Endothelial cell of umbilical vein (primary cell): ENCODE data around the gene TWIST2. TPM values are rescaled to one million over a fixed set of nuclear protein-coding genes. Genes with fewer than 3 reads are reported as not detected.

Experiments
- BruUV-seq: library from RNA; stranded (reverse); fragments of 400-500 nt; replicated peaks from 2 replicates; lab custom pipeline; 2021; lab: Mats Ljungman, UMichigan
- CTCF ChIA-PET: fragments of 300-600, 350-600 bp; sonication (Branson Sonifier 250); formaldehyde crosslinking; loops from one replicate; lab custom pipeline; 2021; ENCODE audit warnings: antibody characterized with exemption, inconsistent platforms; lab: Charles Lee
- POLR2A ChIA-PET: fragments of 300-600, 350-600 bp; sonication (Branson Sonifier 250); formaldehyde crosslinking; loops from one replicate; lab custom pipeline; 2021; ENCODE audit warnings: antibody characterized with exemption, inconsistent platforms; lab: Charles Lee
- DNase-seq: peaks from one replicate; pipeline ENCODE4 v3.0.0-alpha.2; 2011; ENCODE audit warnings: low read depth, low spot score
- FAIRE-seq: peaks from 2 replicates; lab custom pipeline; 2011; peaks lifted over from hg19 to GRCh38; lab: Jason Lieb, UNC
- H2AFZ ChIP-seq: 2 replicates; pipeline ENCODE4 v1.6.0; 2012; ENCODE audit warnings: low read depth, low read length, control low read depth, inconsistent platforms
- H3K27ac ChIP-seq: 2 replicates; pipeline ENCODE4 v1.5.1; 2011; ENCODE audit warnings: low read depth, mild to moderate bottlenecking, control low read depth, low read length, moderate library complexity; ENCODE audit not compliant: insufficient read depth
- H3K27me3 ChIP-seq, 2 experiments: 2 replicates each; pipeline versions ENCODE4 v1.6.0 to v1.6.1; 2011; ENCODE audit warnings: low read length in 2 of 2, mixed read lengths in 1 of 2; ENCODE audit not compliant: control insufficient read depth in 2 of 2, insufficient read depth in 2 of 2
- H3K36me3 ChIP-seq, 2 experiments: 2 replicates in 1 of 2; 3 replicates in 1 of 2; pipeline ENCODE4 v1.5.1; 2011; ENCODE audit warnings: low read length in 2 of 2, mild to moderate bottlenecking in 1 of 2, moderate library complexity in 1 of 2; ENCODE audit not compliant: control insufficient read depth in 2 of 2, insufficient read depth in 2 of 2; ENCODE audit errors: extremely low read depth in 1 of 2
- H3K4me1 ChIP-seq: 3 replicates; pipeline ENCODE4 v1.5.1; 2011; ENCODE audit warnings: mild to moderate bottlenecking, low read length; ENCODE audit not compliant: control insufficient read depth, insufficient read depth; ENCODE audit errors: extremely low read depth
- H3K4me2 ChIP-seq: 2 replicates; pipeline ENCODE4 v1.6.1; 2011; ENCODE audit warnings: low read length, control low read depth, mixed read lengths; ENCODE audit not compliant: insufficient read depth
- H3K4me3 ChIP-seq, 3 experiments: fragments of 200-600 bp in 1 of 3; sonication (generic), shearing (Covaris generic) in 1 of 3; replicated peaks in 1 of 3; 2 replicates each; pipeline ENCODE4 v1.5.1; 2011 to 2016; ENCODE audit warnings: control low read depth in 3 of 3, low read length in 3 of 3, mild to moderate bottlenecking in 2 of 3, inconsistent platforms in 1 of 3, low read depth in 1 of 3, moderate library complexity in 1 of 3; ENCODE audit not compliant: insufficient read depth in 1 of 3
- H3K79me2 ChIP-seq: 2 replicates; pipeline ENCODE4 v1.6.0; 2012; ENCODE audit warnings: low read length, inconsistent platforms; ENCODE audit not compliant: control insufficient read depth, insufficient read depth
- H3K9ac ChIP-seq: replicated peaks from 2 replicates; pipeline ENCODE3; 2011; ENCODE audit warnings: low read length, control low read depth; ENCODE audit not compliant: insufficient read depth; ENCODE audit errors: extremely low read depth
- H3K9me1 ChIP-seq: replicated peaks from 3 replicates; pipeline ENCODE4 v1.6.0; 2011; ENCODE audit warnings: mild to moderate bottlenecking, low read length; ENCODE audit not compliant: control insufficient read depth, insufficient read depth; ENCODE audit errors: extremely low read depth
- H3K9me3 ChIP-seq: replicated peaks from 2 replicates; pipeline ENCODE4 v1.5.1; 2012; ENCODE audit warnings: low read length, inconsistent platforms; ENCODE audit not compliant: control insufficient read depth, insufficient read depth
- H4K20me1 ChIP-seq: replicated peaks from 2 replicates; pipeline ENCODE3; 2011; ENCODE audit warnings: mild to moderate bottlenecking, low read length; ENCODE audit not compliant: control insufficient read depth, insufficient read depth; ENCODE audit errors: extremely low read depth
- EZH2 ChIP-seq: IDR thresholded peaks from 2 replicates; pipeline ENCODE4 v1.6.1; 2012; ENCODE audit warnings: borderline replicate concordance, low read depth, mild to moderate bottlenecking, moderate library complexity, low read length, inconsistent platforms; ENCODE audit not compliant: severe bottlenecking
- FOS ChIP-seq: IDR thresholded peaks from 2 replicates; pipeline ENCODE4 v1.6.1; 2011; ENCODE audit warnings: mild to moderate bottlenecking, low read length, moderate library complexity, borderline replicate concordance; ENCODE audit not compliant: insufficient read depth
- GATA2 ChIP-seq: IDR thresholded peaks from 2 replicates; pipeline ENCODE4 v1.7.0; 2011; ENCODE audit warnings: low read depth, mild to moderate bottlenecking, moderate library complexity, mixed read lengths, low read length; ENCODE audit not compliant: insufficient read length, insufficient read depth
- JUN ChIP-seq: IDR thresholded peaks from 2 replicates; pipeline ENCODE4 v1.6.1; 2011; ENCODE audit warnings: borderline replicate concordance, low read depth; ENCODE audit not compliant: insufficient read length, insufficient read depth
- dilution Hi-C: fragments of 300-500 bp; cut with MboI; formaldehyde crosslinking; loops from one replicate; pipeline ENCODE4 v1.15.0; 2019; ENCODE audit warnings: low sequenced_read_pairs; ENCODE audit not compliant: extremely low pct_ligation_motif_present
- intact Hi-C: fragments of 100-400 bp; cut with micrococcal nuclease; formaldehyde crosslinking; loops from one replicate; pipeline ENCODE4 v1.10.0; 2022
- polyA plus RNA-seq, 4 experiments: library from polyadenylated mRNA; depleted of rRNA in 3 of 4; stranded (reverse) in 3 of 4; unstranded in 1 of 4; fragments of >200 nt; gene quantifications; 2 replicates each; pipeline versions ENCODE4 v1.2.1 to v1.2.3, GENCODE V29; 2011 to 2012; ENCODE audit warnings: missing spikeins in 1 of 4
- total RNA-seq: library from RNA; stranded (reverse); gene quantifications from 2 replicates; pipeline ENCODE4 v1.2.3, GENCODE V29; 2021

Gene TWIST2
- total and polyA plus RNA-seq, 2 donors (not counting 3 experiments of a cell fraction or from before 2014, with no cell fraction given) = 2.3 to 3.4 TPM

DNA sequence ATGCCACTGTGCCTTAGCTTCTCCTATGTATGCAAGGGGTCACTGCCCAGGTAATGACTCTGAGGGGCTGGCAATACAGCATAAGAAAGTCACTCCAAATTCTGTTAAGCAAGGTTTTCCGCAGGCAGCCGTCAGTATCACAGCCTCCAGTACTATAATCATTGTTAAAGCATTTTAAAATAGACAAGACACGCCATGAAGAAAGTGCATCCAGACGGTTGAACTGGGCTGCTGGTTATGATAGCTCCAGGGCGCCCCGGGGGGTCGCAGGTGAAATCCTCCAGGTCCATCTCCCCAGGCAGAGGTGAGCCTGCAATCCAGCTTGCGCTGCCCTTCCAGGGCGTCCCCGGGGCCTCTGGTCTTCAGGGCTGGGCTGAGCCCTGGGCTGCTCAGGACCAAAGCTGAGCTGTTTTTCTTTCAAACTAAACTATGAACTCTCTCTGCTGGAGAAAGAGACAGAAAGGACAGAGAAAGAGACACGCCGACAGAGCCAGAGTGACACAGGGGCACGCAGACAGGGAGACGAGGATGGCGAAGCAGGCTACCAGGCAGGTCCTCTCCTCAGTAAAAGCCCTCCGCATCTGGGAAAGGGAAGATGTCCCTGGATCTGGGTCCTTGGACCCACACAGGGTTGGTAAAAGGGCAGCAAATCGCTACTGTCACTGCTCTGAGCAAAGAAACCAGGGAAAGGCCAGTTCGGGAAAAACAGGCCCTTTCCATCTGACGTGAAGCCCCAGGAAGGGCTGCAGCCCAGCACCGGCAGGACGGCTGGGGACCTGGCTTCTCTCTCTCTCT lies 2.1 kb upstream of the TWIST2 start:
- FAIRE-seq (no peak), DNase-seq (no peak)
- Histone ChIP-seq H4K20me1 (no peaks in the 10 kb centered on the region), H3K27me3 (peaks cover 16 to 31% of the 10 kb centered on the region in 2 experiments), H3K9me3 (no peaks in the 10 kb centered on the region), H3K4me3 (no peak overlapping the region), H3K4me2 (no peak overlapping the region), H3K9me1 (no peaks in the 10 kb centered on the region), H2AFZ (no peak overlapping the region), H3K79me2 (no peaks in the 10 kb centered on the region), H3K36me3 (no peaks in the 10 kb centered on the region), H3K9ac (no peak overlapping the region), H3K27ac (no peak overlapping the region), H3K4me1 (peaks cover 4% of the 10 kb centered on the region)
- POLR2A ChIA-PET = no interaction called here
- TF ChIP-seq FOS (no peak), EZH2 (no peak), JUN (no peak), GATA2 (no peak)
- intact Hi-C loops (loop anchor here (5.0 kb wide), 1 partner anchor 557 kb away; the partner anchor contains the start of gene HDAC4), dilution Hi-C loops (no loop called here)
- CTCF ChIA-PET = interaction anchor here (1.9 to 3.1 kb wide), 2 partner anchors 28 to 29 kb away, joined by 5 to 14 read pairs; no protein-coding TSS in a partner anchor
- no TSS peak for BruUV-seq

DNA sequence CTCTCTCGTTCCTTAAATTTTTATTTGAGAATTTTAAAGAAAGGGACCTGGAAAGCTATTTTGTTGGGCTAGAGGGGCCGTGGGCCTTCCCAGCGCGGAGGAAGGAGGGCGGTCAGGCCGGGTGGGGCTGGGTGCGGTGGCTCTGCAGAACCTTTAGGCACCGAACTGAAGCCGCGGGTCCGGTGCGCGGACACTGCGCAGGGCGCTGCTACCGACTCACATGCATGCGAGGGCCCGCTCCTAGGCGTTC lies 1.6 kb upstream of the TWIST2 start:
- Histone ChIP-seq H3K27ac (no peak overlapping the region), H3K4me2 (no peak overlapping the region)
- CTCF ChIA-PET = interaction anchor here (0.9 to 3.1 kb wide), 3 partner anchors 27 to 29 kb away, joined by 4 to 14 read pairs (median 5); no protein-coding TSS in a partner anchor

More for the DNA sequence above, 1.6 kb upstream of the TWIST2 start:
- Histone ChIP-seq H4K20me1 (no peaks in the 10 kb centered on the region), H3K27me3 (peaks cover 16 to 31% of the 10 kb centered on the region in 2 experiments), H3K4me3 (no peak overlapping the region), H3K9ac (no peak overlapping the region), H3K36me3 (no peaks in the 10 kb centered on the region), H3K9me1 (no peaks in the 10 kb centered on the region), H2AFZ (no peak overlapping the region), H3K9me3 (no peaks in the 10 kb centered on the region), H3K79me2 (no peaks in the 10 kb centered on the region), H3K4me1 (peaks cover 4% of the 10 kb centered on the region)
- DNase-seq (no peak), FAIRE-seq (no peak)
- no peak for TF ChIP-seq EZH2
- POLR2A ChIA-PET = no interaction called here
- dilution Hi-C loops (no loop called here), intact Hi-C loops (loop anchor here (5.0 kb wide), 1 partner anchor 556 kb away; the partner anchor contains the start of gene HDAC4)
- no TSS peak for BruUV-seq
